NT2/D1 (cell line): Measurements from ENCODE around the gene HOXD10.

Experiments used
- DNase-seq: peaks from one replicate; pipeline ENCODE4 v3.0.0-alpha.2; 2011; ENCODE audit warnings: low read depth, low spot score
- H3K27me3 ChIP-seq: 2 replicates; pipeline ENCODE4 v1.6.0; 2011; ENCODE audit warnings: mild to moderate bottlenecking; ENCODE audit not compliant: insufficient read length, insufficient read depth
- H3K36me3 ChIP-seq: 2 replicates; pipeline ENCODE4 v1.6.1; 2011; ENCODE audit warnings: mild to moderate bottlenecking, low read length, mixed read lengths; ENCODE audit not compliant: insufficient read depth, insufficient read length
- H3K4me1 ChIP-seq: 2 replicates; pipeline ENCODE4 v1.5.1; 2011; ENCODE audit not compliant: insufficient read depth, insufficient read length
- H3K4me3 ChIP-seq: 2 replicates; pipeline ENCODE4 v1.5.1; 2011; ENCODE audit warnings: low read depth; ENCODE audit not compliant: insufficient read length
- H3K9ac ChIP-seq: 2 replicates; pipeline ENCODE4 v1.6.0; 2011; ENCODE audit warnings: low read depth; ENCODE audit not compliant: insufficient read length
- H3K9me3 ChIP-seq: 2 replicates; pipeline ENCODE4 v1.5.1; 2011; ENCODE audit warnings: mild to moderate bottlenecking, low read length; ENCODE audit not compliant: insufficient read depth
- SUZ12 ChIP-seq: IDR thresholded peaks from 2 replicates; pipeline ENCODE4 v1.6.1; 2011; ENCODE audit not compliant: insufficient read length, insufficient read depth; ENCODE audit errors: extremely low read depth
- YY1 ChIP-seq: IDR thresholded peaks from 2 replicates; pipeline ENCODE4 v1.6.1; 2011; ENCODE audit not compliant: insufficient read length, insufficient read depth
- ZNF274 ChIP-seq: IDR thresholded peaks from 2 replicates; pipeline ENCODE4 v1.6.1; 2011; ENCODE audit warnings: mild to moderate bottlenecking, low read depth, low read length

HOXD10 gene

DNA sequence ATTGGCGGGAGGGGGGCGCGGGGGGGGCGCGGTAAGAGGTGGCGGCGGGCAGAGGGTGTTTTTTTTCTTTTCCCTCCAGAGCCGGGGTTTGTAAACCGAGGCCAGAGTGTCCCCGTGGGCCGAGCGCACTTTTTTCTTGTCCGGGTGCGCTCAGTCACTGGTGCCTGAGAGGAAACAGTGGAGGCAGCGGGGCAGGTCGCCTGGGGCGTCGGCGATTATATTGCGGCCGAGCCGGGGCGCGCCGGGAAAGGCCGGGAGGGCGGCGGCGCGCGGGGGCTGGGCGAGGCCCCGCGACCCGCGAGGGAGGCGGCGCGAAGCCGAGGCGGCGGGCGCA lies 13.2 kb downstream of the HOXD10 start:
- Histone ChIP-seq H3K9me3 (no peaks in the 10 kb centered on the region), H3K36me3 (no peaks in the 10 kb centered on the region), H3K27me3 (peaks cover 99% of the 10 kb centered on the region), H3K9ac (peak overlapping the region; percentile 32), H3K4me1 (peaks cover 9% of the 10 kb centered on the region), H3K4me3 (peak overlapping the region; percentile 39)
- DNase-seq: no peak
- TF ChIP-seq ZNF274 (no peak), YY1 (no peak), SUZ12 (no peak)

DNA sequence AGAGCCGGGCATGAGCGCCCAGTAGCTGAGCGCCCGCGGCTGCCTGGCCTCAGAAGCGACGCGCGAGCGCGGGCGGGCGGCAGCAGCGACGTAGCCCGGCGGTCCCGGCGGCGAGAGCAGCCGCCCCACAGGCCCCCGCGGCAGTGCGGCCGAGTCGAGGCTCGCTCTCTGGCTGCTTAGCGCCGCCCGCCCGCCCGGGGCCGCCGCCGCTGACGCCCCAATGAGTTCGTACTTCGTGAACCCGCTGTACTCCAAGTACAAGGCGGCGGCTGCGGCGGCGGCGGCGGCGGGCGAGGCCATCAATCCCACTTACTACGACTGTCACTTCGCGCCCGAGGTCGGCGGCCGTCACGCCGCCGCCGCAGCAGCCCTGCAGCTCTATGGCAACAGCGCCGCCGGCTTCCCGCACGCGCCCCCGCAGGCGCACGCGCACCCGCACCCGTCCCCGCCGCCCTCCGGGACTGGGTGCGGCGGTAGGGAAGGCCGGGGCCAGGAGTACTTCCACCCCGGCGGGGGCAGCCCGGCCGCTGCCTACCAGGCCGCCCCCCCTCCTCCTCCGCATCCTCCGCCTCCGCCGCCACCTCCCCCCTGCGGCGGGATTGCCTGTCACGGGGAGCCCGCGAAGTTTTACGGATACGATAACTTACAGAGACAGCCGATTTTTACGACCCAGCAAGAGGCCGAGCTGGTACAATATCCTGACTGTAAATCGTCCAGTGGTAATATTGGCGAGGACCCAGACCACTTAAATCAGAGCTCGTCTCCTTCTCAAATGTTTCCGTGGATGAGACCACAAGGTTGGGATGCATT lies 13.8 kb downstream of the HOXD10 start:
- H3K9me3 ChIP-seq: no peaks in the 10 kb centered on the region
- TF ChIP-seq ZNF274: no peak
- no peak for TF ChIP-seq YY1
- no peak for TF ChIP-seq SUZ12
- no peaks in the 10 kb centered on the region for H3K36me3 ChIP-seq
- peak overlapping the region; percentile 39 for H3K4me3 ChIP-seq
- H3K4me1 ChIP-seq: peaks cover 9% of the 10 kb centered on the region
- H3K9ac ChIP-seq: peak overlapping the region; percentile 32
- DNase-seq: no peak
- H3K27me3 ChIP-seq: peaks cover 99% of the 10 kb centered on the region

DNA sequence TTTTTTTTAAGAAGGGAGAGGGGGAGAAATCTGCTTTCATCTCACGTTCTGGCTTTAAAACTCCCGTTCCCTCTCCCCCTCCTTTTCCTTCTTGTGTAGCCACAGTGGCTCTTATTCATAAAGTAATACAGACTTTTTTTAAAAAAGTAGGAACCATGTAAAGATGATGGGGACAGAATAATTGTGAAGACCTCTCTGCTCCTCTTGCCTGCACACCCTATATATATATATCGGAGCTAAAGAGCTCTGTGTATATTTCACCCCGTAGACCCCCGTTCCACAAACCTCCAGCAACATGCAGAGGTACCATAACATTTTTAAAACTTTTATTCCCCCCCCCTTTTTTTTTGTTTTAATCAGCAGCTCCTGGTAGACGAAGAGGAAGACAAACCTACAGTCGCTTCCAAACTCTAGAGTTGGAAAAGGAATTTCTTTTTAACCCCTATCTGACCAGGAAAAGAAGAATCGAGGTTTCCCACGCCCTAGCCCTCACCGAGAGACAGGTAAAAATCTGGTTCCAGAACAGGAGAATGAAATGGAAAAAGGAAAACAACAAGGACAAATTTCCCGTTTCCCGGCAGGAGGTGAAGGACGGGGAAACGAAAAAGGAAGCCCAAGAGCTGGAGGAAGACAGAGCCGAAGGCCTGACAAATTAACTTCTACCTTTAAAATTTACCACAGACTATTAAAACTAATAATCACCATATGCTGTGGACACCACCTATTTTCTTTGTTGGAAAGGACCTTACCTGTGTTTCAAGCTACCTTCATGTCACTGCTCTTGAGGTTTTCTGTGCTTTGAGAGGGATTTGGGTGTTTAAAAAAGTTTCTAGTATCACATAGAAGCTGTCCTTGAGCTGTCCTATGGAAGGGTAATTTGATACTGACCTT lies 14.6 kb downstream of the HOXD10 start:
- DNase-seq: no peak
- peaks cover 12% of the 10 kb centered on the region for H3K4me1 ChIP-seq
- no peak overlapping the region for H3K4me3 ChIP-seq
- H3K9me3 ChIP-seq: no peaks in the 10 kb centered on the region
- H3K27me3 ChIP-seq: peaks cover 99% of the 10 kb centered on the region
- no peak for TF ChIP-seq SUZ12
- H3K36me3 ChIP-seq: no peaks in the 10 kb centered on the region
- no peak overlapping the region for H3K9ac ChIP-seq

DNA sequence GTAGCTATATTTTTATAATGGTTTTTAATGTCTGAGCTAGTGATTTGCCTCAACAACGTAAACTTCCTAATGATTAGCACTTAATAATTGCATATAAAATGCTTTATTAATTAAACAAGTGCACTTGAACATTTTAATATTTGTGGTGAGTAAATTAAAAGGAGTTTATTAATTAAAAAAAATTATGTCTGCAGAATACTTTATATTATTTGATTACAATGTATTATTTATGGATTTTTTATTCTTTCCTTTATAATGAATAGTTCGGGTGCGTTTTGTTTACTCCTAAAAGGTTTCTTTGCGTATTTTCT lies 15.2 kb downstream of the HOXD10 start:
- H3K9me3 ChIP-seq: no peaks in the 10 kb centered on the region
- H3K36me3 ChIP-seq: no peaks in the 10 kb centered on the region
- peaks cover 12% of the 10 kb centered on the region for H3K4me1 ChIP-seq
- H3K9ac ChIP-seq: no peak overlapping the region
- peaks cover 99% of the 10 kb centered on the region for H3K27me3 ChIP-seq
- no peak overlapping the region for H3K4me3 ChIP-seq
- DNase-seq: no peak
- TF ChIP-seq YY1: no peak
- no peak for TF ChIP-seq ZNF274
- no peak for TF ChIP-seq SUZ12

DNA sequence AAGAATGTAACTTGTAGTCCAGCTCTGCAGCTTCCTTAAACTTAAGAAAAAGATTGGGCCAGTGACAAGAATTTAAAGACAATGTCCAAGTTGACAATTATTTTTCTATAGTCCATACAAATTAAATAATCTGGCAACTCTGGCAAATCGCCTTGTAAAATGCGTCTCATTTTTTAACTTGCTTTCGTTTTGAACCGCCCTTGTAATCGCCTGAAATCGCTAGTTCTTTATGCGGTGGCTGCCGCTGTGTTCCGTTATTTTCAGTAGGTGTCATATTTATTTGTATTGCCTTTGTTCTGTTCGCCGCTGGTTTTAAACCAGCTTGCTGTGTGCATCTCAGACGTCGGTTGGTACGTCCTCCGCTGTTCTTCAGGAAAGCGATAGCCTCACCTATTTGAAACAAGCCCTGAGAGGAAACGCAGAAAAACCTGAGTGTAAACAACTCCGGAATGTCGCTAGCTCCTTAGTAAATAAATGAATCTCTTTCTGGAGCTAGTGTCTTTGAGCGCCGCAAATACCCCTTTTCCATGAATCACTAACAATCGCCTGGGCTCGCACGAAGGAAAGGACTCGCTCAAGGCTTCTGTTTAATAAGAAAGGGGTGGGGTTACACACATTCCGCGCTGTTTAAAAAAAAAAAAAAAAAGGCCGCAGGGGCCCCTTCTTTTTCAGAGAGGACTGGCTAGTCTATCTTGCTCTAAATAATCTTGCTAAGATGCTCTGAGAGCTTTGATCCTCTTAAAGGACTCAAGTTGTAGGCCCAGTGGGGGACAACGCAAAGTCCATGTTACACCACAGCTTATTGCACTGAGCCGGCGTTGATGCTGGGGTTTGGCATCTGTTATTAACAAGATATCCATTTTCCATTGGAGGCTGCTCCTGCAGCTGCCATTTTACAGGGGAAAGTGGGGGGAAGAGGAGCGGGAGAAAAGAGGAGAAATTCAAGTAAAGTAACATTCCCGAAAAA lies 15.9 kb downstream of the HOXD10 start:
- H3K4me1 ChIP-seq: peaks cover 12% of the 10 kb centered on the region
- H3K4me3 ChIP-seq: no peak overlapping the region
- TF ChIP-seq ZNF274 (no peak), SUZ12 (peak; percentile 74)
- H3K27me3 ChIP-seq: peaks cover 99% of the 10 kb centered on the region
- H3K36me3 ChIP-seq: no peaks in the 10 kb centered on the region
- H3K9me3 ChIP-seq: no peaks in the 10 kb centered on the region
- DNase-seq: no peak
- H3K9ac ChIP-seq: no peak overlapping the region

DNA sequence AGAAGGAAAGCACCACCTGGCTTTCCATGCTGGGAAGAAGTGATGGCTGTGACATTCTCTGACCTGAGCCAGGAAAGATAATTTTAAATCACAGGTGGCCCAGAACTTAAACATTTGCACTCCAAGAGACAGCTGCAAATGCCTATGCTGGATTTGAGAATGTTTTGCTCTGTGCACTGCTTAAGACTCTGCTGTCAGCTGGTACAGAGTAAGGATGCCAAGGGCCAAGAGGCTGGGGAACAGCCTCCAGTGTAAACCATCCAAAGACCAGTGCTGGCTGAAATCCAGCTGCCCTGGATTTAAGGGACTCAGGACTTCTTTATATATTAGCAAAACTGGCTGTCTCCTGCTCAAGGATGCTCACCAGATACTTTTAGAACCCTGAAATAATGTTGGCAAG lies 16.8 kb downstream of the HOXD10 start:
- H3K4me3 ChIP-seq: no peak overlapping the region
- H3K9me3 ChIP-seq: no peaks in the 10 kb centered on the region
- H3K9ac ChIP-seq: no peak overlapping the region
- DNase-seq: no peak
- peaks cover 12% of the 10 kb centered on the region for H3K4me1 ChIP-seq
- no peaks in the 10 kb centered on the region for H3K36me3 ChIP-seq
- peaks cover 99% of the 10 kb centered on the region for H3K27me3 ChIP-seq
- TF ChIP-seq SUZ12 (no peak), ZNF274 (no peak), YY1 (no peak)
